WTC11 (cell line): ENCODE measurements around the gene PRKG2. TPM values are rescaled to one million over a fixed set of nuclear protein-coding genes. Genes with fewer than 3 reads are reported as not detected.

ENCODE experiments used
- ATAC-seq: fragments of 200-7000 bp; cut with Tn5 transposase; 2 replicates; pipeline ENCODE4 v1.10.0; 2021; ENCODE audit warnings: mild to moderate bottlenecking, moderate library complexity
- CTCF ChIA-PET: fragments of 300-600 bp; sonication (Branson Sonifier 250); formaldehyde crosslinking; loops from one replicate; lab custom pipeline; 2021; ENCODE audit warnings: antibody characterized with exemption; lab: Charles Lee
- POLR2A ChIA-PET: fragments of 350-600 bp; sonication (Branson Sonifier 250); formaldehyde crosslinking; loops from one replicate; lab custom pipeline; 2021; ENCODE audit warnings: antibody characterized with exemption; lab: Charles Lee
- DNase-seq: peaks from one replicate; pipeline ENCODE4 v3.0.0; 2021; ENCODE audit warnings: low spot score
- H3K27ac Mint-ChIP-seq: 2 replicates; pipeline ENCODE4 v1.8.0; 2021; ENCODE audit warnings: mixed read lengths
- H3K27me3 Mint-ChIP-seq: 2 replicates; pipeline ENCODE4 v1.8.0; 2021; ENCODE audit warnings: low read depth, mild to moderate bottlenecking, moderate library complexity, mixed read lengths
- H3K36me3 Mint-ChIP-seq: 2 replicates; pipeline ENCODE4 v1.8.0; 2021; ENCODE audit warnings: mixed read lengths
- H3K4me1 Mint-ChIP-seq: 2 replicates; pipeline ENCODE4 v1.8.0; 2022; ENCODE audit warnings: mixed read lengths
- H3K4me3 Mint-ChIP-seq: 2 replicates; pipeline ENCODE4 v1.8.0; 2021; ENCODE audit warnings: mild to moderate bottlenecking, moderate library complexity, mixed read lengths
- H3K9me3 Mint-ChIP-seq: 2 replicates; pipeline ENCODE4 v1.8.0; 2021; ENCODE audit warnings: mixed read lengths
- AFF4 ChIP-seq: sonication (generic); formaldehyde crosslinking; IDR thresholded peaks from 2 replicates; pipeline ENCODE4 v1.8.1; 2023; ENCODE audit warnings: mild to moderate bottlenecking, missing genetic modification reagents, borderline replicate concordance
- ATF3 ChIP-seq: sonication (generic); formaldehyde crosslinking; conservative IDR thresholded peaks from 2 replicates; pipeline ENCODE4 v1.8.1; 2022; ENCODE audit warnings: mild to moderate bottlenecking, missing genetic modification reagents
- E2F4 ChIP-seq: sonication (generic); formaldehyde crosslinking; IDR thresholded peaks from 2 replicates; pipeline ENCODE4 v1.8.1; 2022; ENCODE audit warnings: low read depth, mild to moderate bottlenecking, moderate library complexity, missing genetic modification reagents, borderline replicate concordance
- E2F5 ChIP-seq: sonication (generic); formaldehyde crosslinking; IDR thresholded peaks from 2 replicates; pipeline ENCODE4 v1.8.1; 2022; ENCODE audit warnings: mild to moderate bottlenecking, moderate library complexity, missing genetic modification reagents
- EMX1 ChIP-seq: fragments of 250-450 bp; sonication (Bioruptor Pico); IDR thresholded peaks from 2 replicates; pipeline ENCODE4 v1.8.0; 2021; ENCODE audit warnings: mild to moderate bottlenecking
- ETV6 ChIP-seq: sonication (generic); formaldehyde crosslinking; IDR thresholded peaks from 2 replicates; pipeline ENCODE4 v1.8.1; 2022; ENCODE audit warnings: mild to moderate bottlenecking, missing genetic modification reagents
- FOXK1 ChIP-seq: sonication (generic); formaldehyde crosslinking; IDR thresholded peaks from 2 replicates; pipeline ENCODE4 v1.8.0; 2022; ENCODE audit warnings: mild to moderate bottlenecking, moderate library complexity, missing genetic modification reagents
- FOXP1 ChIP-seq: sonication (generic); formaldehyde crosslinking; IDR thresholded peaks from 2 replicates; pipeline ENCODE4 v1.8.0; 2022; ENCODE audit warnings: missing genetic modification reagents, mild to moderate bottlenecking, moderate library complexity, borderline replicate concordance
- HMGA2 ChIP-seq: fragments of 250-450 bp; sonication (Bioruptor Pico); IDR thresholded peaks from 2 replicates; pipeline ENCODE4 v1.4.0; 2021; ENCODE audit warnings: mild to moderate bottlenecking, moderate library complexity
- IRF1 ChIP-seq: sonication (generic); formaldehyde crosslinking; IDR thresholded peaks from 2 replicates; pipeline ENCODE4 v1.8.0; 2023; ENCODE audit warnings: missing genetic modification reagents
- MYBL2 ChIP-seq: sonication (generic); formaldehyde crosslinking; IDR thresholded peaks from 2 replicates; pipeline ENCODE4 v1.8.1; 2023; ENCODE audit warnings: mild to moderate bottlenecking, moderate library complexity, missing genetic modification reagents
- NR1H2 ChIP-seq: sonication (generic); formaldehyde crosslinking; IDR thresholded peaks from 2 replicates; pipeline ENCODE4 v1.9.0; 2021; ENCODE audit warnings: mild to moderate bottlenecking, moderate library complexity, missing genetic modification reagents
- NR2C2 ChIP-seq: sonication (generic); formaldehyde crosslinking; IDR thresholded peaks from 2 replicates; pipeline ENCODE4 v1.8.0; 2022; ENCODE audit warnings: mild to moderate bottlenecking, missing genetic modification reagents
- NR3C1 ChIP-seq: sonication (generic); formaldehyde crosslinking; conservative IDR thresholded peaks from 2 replicates; pipeline ENCODE4 v1.8.1; 2023; ENCODE audit warnings: low read depth, mild to moderate bottlenecking, missing genetic modification reagents
- PREB ChIP-seq: sonication (generic); formaldehyde crosslinking; IDR thresholded peaks from 2 replicates; pipeline ENCODE4 v1.8.1; 2022; ENCODE audit warnings: mild to moderate bottlenecking, missing genetic modification reagents, moderate library complexity, borderline replicate concordance
- RELA ChIP-seq: sonication (generic); formaldehyde crosslinking; IDR thresholded peaks from 2 replicates; pipeline ENCODE4 v1.8.1; 2022; ENCODE audit warnings: missing genetic modification reagents, mild to moderate bottlenecking, borderline replicate concordance
- ZBTB43 ChIP-seq: sonication (generic); formaldehyde crosslinking; IDR thresholded peaks from 2 replicates; pipeline ENCODE4 v1.8.1; 2023; ENCODE audit warnings: mild to moderate bottlenecking, missing genetic modification reagents
- ZNF423 ChIP-seq: fragments of 250-450 bp; sonication (Bioruptor Pico); IDR thresholded peaks from 2 replicates; pipeline ENCODE4 v2.1.2; 2022; ENCODE audit warnings: mild to moderate bottlenecking, moderate library complexity
- ZNF532 ChIP-seq: fragments of 250-450 bp; sonication (Bioruptor Pico); IDR thresholded peaks from 2 replicates; pipeline ENCODE4 v1.9.0; 2021; ENCODE audit warnings: mild to moderate bottlenecking, borderline replicate concordance
- total RNA-seq: library from RNA; stranded (reverse); gene quantifications from 3 replicates; pipeline ENCODE4 v1.2.3, GENCODE V29; 2021

PRKG2 gene
- total RNA-seq, 1 experiment from 2014 or later = 2.7 TPM

GRCh38 chr4:81136161-81136905 is 78.7 kb downstream of the PRKG2 start:
- DNase-seq = no peak
- POLR2A ChIA-PET = no interaction called here
- no peak for TF ChIP-seq E2F4 (CRISPR knock-in tag)
- no peak for TF ChIP-seq HMGA2 (CRISPR knock-in tag)
- TF ChIP-seq ETV6 (CRISPR knock-in tag) = no peak
- no peak for TF ChIP-seq FOXK1
- TF ChIP-seq AFF4 (CRISPR knock-in tag) = no peak
- TF ChIP-seq PREB (CRISPR knock-in tag) = no peak
- no peak for TF ChIP-seq RELA
- TF ChIP-seq IRF1 = no peak
- TF ChIP-seq E2F5 (CRISPR knock-in tag) = no peak
- TF ChIP-seq ZBTB43 (CRISPR knock-in tag) = no peak
- TF ChIP-seq EMX1 (CRISPR knock-in tag) = no peak
- no peak for TF ChIP-seq NR2C2
- no peak for TF ChIP-seq NR3C1
- TF ChIP-seq ZNF423 (CRISPR knock-in tag) = no peak
- TF ChIP-seq ATF3 (CRISPR knock-in tag) = no peak
- TF ChIP-seq ZNF532 = no peak
- no peak for TF ChIP-seq MYBL2 (CRISPR knock-in tag)
- TF ChIP-seq FOXP1 = no peak
- TF ChIP-seq NR1H2 (CRISPR knock-in tag) = no peak
- TF ChIP-seq, all 79 proteins: peak for 0
- H3K27ac Mint-ChIP-seq = no peak overlapping the region
- no peaks in the 10 kb centered on the region for H3K9me3 Mint-ChIP-seq
- ATAC-seq = no peak
- H3K36me3 Mint-ChIP-seq = peaks cover 3% of the 10 kb centered on the region
- no peaks in the 10 kb centered on the region for H3K27me3 Mint-ChIP-seq
- peaks cover 18% of the 10 kb centered on the region for H3K4me1 Mint-ChIP-seq
- H3K4me3 Mint-ChIP-seq = no peak overlapping the region
- CTCF ChIA-PET = interaction anchor here (1.0 kb wide), 1 partner anchor 67 kb away, joined by 3 read pairs; no protein-coding TSS in a partner anchor
